GM21447 (cell line): ENCODE data around the gene AXL.
"Not testable (repeated sequence)": the region's sequence is repeated elsewhere in the genome, so short reads cannot be mapped to it uniquely, and the experiment has no call there.

Experiments used
- ATAC-seq: cut with Tn5 transposase; IDR thresholded peaks from one replicate; pipeline ENCODE4 v1.9.1; 2021; ENCODE audit not compliant: unreplicated experiment

AXL gene

DNA sequence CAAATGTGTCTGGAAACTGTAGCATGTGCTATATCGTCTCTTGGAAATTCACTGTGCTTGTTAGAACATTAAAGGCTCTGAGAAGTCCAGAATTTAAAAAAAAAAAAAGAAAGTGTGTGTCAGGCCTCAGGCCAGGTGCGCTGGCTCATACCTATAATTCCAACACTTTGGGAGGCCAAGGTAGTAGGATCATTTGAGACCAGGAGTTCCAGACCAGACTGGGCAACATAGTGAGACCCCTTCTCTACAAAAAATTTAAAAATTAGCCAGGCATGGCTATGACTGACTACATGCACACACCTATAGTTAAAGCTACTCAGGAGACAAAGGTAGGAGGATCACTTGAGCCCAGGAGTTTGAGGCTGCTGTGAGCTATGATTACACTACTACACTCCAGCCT is 50.0 kb downstream of the AXL start:
- no peak for ATAC-seq

DNA sequence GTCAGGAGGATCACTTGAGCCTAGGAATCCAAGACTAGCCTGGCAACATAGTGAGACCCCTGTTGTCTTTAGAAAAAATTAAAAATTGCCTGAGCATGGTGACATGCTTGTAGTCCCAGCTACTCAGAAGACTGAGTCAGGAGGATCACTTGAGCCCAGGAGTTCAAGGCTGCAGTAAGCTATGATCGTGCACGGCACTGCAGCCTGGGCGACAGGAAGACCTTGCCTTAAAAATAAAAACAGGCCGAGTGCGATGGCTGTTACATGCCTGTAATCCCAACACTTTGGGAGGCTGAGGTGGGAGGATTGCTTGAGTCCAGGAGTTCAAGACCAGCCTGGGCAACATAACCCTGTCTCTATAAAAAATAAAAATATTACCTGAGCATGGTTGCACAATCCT is 50.5 kb downstream of the AXL start:
- no peak for ATAC-seq

DNA sequence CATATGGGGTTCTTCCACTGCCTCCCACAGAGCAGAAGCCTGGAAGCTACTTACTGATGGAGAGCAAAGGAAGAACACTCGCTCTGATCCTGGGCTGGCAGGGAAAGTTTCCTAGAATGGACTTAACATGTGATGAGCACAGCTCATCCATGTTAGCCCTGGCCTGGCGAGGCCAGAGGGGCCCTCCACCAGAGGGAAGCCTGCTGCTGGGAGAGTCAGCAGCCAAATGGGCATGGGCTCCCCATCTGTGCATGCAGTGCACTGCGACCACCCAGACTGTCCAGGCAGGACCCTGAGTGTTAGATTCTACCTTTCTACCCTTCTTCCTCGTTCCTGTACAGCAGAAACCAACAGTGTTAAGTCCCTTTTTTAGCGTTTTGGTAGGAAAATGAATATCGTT is 54.1 kb downstream of the AXL start:
- ATAC-seq: no peak

DNA sequence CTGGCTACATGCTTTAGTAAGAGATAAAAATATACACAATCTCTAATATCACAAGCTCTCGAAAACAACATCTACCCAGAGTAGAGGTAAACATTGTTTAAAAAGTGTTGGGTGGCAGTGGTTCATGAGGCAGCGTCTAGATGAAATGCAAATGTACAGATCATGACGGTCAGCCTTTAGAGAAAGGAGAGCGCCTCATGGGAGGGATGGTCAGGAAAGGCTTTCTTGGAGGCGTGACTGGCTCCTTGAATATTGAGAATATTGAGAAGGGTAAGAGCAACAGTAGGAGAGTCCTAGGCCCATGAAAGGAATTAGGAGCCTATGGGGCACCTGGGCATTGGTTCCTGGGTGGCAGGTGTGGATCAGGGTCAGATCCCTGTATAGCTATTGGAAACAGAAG is 55.8 kb downstream of the AXL start:
- ATAC-seq: no peak

DNA sequence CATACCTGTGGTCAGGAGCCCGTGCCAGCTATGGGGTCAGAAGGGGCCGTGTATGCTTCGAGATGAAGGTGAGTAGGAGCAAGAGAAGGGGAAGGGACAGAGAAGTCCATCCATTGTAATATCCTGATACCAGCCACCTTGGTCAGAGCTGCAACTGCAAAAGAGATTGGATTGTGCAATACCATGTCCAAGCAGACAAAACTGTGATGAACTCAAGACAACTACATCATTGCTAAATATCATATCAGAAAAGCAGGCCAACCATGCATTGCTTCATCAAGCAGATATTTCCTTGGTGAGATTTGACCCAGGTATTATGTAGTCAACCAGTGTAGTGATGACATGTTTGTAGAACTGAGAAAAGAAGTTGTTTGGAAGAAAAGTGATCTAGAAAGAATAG is 57.2 kb downstream of the AXL start:
- ATAC-seq: no peak

DNA sequence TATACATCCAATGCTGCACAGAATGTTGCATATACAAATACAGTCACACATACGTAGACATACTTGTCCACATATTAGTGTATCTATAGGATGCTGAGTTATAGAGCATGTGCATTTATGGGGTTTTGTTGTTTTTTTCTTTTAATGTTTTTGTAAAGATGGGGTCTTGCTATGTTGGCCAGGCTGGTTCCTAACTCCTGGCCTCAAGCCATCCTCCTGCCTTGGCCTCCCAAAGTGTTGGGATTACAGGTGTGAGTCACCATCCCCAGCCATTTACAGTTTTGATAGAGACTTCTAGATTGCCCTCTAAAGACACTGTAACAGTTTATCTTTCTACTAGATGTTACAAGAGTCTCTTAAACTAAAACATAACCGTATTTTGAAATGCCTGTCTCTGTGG is 59.5 kb downstream of the AXL start:
- ATAC-seq: no peak

DNA sequence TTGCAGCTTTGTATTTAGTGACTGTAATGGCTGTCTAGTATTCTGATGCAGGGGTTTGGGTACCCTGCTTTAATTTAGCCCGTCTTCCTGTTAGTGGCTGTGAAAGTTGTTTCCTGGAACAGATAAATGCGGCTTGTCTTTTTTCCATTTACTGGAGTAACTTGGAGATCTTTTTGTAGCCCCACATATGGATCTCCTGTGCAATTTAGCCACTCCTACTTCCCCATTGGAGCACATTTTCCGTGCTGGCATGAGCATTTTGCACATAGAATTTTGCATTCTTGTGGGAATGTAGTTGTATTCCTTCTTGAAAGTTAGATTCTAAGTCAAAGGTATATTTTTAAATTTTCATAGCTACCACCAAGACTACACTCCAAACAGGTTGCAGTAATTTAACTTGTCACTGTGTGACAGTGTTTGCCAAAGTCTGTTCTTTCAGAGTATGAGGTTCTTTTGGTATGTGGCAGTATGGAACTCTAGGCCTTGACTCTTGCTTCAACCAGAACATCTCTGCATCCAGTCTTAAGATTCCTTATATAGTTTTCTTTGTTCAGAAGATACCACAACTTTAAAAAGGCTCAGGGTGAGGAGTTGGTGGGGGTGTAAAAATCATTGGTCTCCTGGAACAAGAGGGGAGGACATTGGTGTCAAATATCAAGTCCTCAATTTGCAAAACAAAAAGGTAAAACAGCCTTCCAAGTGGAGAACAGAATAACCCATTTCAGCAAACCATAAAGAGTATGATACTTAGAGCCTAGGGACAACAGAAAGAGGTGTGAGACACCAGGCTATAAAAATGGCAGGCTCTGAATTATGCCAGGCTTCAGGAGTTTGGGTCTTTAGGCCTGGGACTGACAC is 69.9 kb downstream of the AXL start:
- no peak for ATAC-seq

DNA sequence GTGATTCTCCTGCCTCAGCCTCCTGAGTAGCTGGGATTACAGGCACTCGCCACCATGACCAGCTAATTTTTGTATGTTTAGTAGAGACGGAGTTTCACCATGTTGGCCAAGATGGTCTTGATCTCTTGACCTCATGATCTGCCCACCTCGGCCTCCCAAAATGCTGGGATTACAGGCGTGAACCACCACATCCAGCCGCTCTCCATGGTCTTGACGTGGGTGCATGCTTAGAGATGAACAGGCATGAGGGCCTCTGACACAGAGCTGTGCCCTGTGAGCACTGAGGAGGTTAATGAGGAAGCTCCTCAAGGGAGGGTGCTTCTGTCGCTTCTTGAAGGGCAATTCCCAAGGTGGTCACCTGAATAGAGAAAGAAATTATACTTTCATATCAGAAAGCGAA is 70.8 kb downstream of the AXL start:
- ATAC-seq: not testable (repeated sequence)

DNA sequence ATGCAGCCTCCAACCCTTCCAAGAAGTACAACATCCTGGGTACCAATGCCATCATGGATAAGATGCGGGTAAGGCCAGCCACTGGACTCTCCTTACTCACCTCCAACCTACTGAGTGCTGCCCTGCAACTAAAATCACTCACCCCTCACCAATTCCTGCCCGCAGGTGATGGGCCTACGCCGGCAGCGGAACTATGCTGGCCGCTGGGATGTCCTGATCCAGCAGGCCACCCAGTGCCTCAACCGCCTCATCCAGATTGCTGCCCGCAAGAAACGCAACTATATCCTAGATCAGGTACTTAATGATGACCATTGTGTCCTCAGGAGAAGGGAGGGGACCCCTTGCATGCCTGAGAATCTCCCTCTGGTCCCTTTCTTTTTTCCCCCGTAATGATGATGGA is 75.4 kb downstream of the AXL start:
- no peak for ATAC-seq

DNA sequence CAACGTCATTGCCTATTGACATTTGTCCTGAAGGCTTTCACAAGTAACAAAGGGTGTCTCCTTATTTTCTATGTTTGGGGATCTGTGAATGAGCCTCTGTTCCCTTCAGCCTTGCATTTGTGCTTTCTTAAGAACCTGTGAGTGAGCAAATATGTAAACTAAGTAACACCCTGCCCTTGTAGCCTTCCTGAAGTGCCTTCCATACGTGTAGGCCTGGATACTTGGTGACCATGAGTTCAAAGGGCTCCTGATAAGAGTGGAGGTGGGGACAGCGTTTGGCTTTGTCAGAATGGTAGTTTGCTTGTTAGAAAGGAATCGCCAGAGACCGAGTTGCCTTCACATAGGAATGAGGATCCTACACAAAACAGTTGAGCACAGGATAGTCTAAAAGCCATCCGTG is 76.5 kb downstream of the AXL start:
- ATAC-seq: no peak

DNA sequence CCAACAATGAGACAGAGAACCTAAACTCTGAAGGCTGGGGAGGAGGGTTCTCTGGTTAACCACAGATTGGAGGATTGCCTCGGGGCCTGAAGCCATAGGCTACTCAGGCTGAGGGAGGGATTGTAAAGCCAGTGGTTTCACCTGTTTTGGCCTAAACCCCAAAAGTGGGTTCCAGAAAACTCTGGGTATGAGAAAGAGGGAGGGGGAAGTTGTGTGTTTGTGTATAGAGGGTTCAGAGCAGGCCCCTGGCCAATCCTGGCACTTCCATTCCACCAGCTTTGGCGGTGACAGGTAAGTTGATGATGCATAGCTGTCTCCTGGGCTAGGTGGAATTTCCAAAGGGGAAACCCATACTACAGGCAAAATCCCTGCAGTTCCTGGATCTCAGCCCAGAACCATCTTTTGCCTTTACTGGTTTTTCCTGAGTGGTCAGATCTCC is 77.4 kb downstream of the AXL start:
- no peak for ATAC-seq

DNA sequence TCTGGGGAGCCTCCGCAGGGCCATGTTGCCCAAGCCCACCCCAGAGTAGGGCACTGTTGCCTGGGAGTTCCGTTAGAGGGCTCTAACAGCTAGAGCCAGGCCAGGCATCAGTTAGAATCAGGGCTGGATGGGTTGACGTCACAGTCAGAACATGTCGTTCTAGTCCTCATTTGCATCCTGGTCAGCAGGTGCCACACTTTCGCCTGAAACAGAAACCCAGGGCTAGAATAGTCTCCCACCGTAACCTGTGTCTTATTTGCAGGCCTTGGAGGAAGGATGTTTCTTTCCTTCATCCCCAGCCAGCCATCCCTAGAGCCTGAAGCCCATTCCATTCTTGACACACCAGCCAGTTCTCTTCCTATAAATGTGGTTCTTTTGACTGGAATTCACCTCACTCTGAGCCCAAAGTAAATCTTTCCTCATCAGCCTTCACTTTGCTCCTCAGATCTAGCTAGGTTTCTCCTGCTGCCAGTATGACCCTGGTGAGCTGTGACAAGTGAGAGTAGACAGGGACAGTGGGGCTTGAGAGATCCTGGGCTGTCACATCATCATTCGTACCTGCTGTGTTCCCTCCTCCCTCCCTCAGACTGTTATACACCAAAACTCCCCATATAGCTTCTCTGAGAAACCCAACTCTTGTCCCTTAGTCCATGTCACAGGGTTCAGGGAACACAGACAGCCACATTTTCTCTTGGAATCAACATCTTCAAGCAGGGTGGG is 78.8 kb downstream of the AXL start:
- peak; percentile 80 for ATAC-seq

DNA sequence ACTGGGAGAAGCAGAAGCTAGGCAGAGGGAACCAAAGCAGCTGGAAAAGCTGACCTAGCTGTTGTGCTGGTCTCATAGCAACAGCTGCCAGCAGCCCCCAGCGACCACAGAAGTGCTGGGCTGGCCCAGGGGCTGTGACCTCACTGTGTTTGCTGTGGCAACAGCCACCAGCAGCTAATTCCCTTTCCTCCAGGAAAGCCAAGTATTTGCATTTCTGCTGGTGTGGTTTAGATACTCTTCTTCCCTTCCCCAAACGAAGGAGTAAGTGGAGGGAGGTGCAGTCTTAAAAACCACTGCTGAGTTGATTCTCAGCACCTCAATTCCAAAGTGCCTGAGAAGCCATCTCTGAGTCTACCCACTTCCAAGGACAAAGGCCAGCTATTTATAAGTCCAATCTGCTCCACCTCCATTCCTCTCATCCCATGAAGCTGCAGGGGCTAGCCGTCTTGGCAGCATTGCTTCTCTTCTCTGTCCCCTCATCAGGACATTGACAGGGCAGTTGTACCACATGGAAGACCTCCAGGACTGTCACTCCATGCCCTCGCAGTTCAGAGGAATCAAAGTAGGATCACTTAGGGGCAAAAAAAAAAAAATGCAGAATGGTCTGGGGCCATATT is 79.4 kb downstream of the AXL start:
- no peak for ATAC-seq

DNA sequence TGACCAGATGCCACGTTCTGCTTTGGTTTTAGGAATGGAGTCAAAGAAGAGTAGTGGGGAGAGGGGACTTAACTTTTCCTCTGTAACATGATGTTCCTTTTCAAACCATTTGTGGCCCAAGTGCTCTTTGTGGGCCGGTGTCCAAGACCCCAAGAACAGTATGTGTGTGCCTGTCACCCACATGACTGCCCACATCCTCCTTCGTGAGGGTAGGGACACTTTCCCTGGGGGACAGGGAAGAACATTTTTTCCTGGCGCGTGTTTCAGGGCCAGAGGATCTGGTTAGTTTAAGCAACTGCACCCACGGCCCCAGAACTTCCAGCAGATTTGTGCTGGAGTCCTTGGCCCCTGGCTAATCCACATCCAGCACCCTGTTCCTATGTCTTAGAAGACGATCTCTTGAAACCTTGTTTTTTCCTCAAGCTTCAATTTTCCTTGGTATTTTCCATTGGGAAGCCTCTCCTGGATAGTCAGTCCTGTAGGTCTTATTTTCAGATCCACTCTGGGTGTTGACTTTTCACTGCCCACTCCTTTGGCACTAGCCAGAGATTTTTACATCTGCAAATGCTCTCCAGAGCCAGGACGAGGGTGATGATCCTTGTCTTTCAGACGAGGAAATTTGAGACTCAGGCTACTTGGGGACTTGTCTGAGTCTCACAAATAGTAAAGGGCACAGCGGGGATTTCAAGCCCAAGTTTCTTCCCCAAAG is 80.2 kb downstream of the AXL start:
- ATAC-seq: no peak

DNA sequence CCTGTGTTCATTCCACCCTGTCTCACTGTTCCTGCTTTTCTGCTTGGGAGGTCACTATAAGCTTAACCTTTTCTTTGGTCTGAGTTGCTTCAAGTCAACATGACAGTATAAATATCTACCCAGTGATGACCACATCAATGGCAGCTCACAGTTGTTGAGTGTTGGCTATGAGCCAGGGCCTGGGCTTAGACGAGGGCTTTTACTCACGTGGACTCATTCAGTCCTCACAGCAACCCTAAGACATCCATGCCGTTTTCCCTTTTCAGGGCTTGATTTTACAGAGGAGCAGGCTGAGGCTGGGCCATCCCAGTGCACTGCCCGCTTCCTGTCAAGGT is 80.7 kb downstream of the AXL start:
- ATAC-seq: no peak

DNA sequence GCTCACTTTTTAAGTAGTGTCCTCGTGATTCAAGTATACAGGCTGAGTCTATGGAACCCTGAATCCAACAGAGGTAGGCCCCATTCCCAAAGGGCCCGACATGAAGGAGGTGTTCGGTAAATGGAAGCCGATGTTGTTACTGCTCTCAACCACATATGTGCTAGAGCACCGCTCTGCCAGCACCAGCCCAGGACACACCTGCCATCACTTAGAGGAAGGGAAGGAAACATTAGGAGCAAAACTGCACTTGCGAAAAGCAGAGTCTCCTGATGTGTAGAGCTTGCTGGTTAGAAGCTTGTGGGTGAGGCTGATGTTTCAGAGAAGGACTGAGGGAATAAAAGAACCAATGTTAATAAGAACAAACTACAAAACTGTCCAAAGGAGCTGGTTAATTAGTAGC is 81.5 kb downstream of the AXL start:
- ATAC-seq: no peak

DNA sequence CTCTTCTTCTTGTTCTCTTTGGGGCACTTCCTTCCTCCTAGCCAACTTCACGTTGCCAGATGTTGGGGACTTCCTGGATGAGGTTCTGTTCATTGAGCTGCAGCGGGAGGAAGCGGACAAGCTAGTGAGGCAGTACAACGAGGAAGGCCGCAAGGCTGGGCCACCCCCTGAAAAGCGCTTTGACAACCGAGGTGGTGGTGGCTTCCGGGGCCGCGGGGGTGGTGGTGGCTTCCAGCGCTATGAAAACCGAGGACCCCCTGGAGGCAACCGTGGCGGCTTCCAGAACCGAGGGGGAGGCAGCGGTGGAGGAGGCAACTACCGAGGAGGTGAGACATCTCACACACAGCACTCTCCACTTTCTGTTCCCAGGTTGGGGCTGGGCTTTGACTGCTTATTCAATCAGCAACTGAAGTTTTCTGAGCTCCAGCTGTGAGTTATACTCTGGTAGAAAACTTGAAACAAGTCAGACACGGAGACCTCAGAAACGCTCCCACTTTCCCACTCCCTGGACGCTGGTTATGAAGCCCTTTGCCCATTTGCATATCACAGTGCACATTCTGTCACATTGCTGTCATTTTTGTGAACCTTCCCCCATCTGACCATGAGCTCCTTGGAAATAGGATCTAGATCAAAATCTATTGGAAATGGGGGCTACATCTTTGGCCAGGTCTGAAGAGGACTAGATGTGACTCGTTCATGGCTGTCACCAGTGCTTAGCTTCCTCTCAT is 83.8 kb downstream of the AXL start:
- ATAC-seq: peak; percentile 44

DNA sequence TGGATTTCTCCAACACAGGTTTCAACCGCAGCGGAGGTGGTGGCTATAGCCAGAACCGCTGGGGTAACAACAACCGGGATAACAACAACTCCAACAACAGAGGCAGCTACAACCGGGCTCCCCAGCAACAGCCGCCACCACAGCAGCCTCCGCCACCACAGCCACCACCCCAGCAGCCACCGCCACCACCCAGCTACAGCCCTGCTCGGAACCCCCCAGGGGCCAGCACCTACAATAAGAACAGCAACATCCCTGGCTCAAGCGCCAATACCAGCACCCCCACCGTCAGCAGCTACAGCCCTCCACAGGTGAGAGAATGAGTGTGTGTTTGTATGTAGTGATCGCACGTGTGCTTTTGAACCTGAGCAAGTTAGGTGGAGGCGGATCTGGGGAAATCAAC is 84.9 kb downstream of the AXL start:
- no peak for ATAC-seq

DNA sequence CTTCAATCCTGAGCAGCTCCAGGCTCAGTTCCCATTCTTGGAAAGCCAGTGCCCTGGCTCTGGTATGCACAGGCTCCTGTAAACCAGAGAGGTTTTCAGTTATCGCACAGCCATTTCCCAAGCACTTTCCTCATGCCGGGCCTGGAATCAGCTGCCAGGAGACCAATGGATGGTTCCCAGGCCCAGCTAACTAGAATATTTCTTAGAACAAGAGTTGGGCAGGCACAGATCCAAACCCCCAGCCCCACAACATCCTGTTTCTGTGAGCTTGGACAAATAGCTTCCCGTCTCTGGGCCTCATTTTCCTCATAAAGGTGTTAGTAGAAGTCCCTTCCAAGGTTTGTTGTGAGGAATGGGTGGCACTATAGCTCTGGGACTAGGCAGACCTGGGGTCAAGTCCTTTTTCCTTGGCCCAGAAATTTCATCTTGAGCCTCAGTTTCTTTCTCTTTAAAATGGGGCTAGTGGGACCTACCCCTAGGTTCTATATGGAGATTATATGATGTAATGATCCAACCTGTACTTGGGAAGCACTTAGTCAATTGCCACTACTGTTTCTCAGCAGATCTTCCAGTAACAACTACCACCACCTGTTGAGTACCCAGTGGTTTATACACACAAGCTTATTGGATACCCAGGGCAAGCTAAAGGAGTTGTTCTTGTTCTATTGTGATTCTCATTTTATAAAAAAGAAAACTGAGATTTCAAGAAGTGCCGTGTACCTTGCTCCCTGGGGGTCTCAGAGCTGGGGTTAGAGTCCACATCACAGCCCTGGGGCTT is 85.9 kb downstream of the AXL start:
- ATAC-seq: no peak
